NCI-H1092 treated with DMSO at 0.1 percent for 48 hours (cell line): ENCODE measurements around the gene RPH3AL.
"Not testable (repeated sequence)": the region's sequence is repeated elsewhere in the genome, so short reads cannot be mapped to it uniquely, and the experiment has no call there.

Experiments used
- DNase-seq: peaks from one replicate; lab custom pipeline; 2025; lab: John Stamatoyannopoulos, UW

The RPH3AL gene

DNA sequence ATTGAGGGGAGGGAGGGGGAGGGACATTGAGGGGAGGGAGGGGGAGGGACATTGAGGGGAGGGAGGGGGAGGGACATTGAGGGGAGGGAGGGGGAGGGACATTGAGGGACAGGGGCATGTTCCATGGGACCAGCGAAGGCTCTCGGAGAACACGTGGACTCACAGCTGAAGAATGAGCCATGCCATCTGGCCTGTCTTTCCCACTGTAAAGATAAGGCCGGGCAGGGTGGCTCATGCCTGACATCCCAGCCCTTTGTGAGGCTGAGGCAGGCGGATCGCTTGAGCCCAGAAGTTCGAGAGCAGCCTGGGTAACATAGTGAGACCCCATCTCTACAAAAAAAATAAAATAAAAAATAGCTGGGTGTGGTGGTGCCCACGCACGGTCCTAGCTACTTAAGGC, 32.5 kb downstream of the RPH3AL start:
- DNase-seq: no peak

GRCh38 chr17:319266-319665, 33.3 kb downstream of the RPH3AL start:
- DNase-seq: no peak

GRCh38 chr17:317070-317469, 35.5 kb downstream of the RPH3AL start:
- not testable (repeated sequence) for DNase-seq

GRCh38 chr17:315399-315798, 37.2 kb downstream of the RPH3AL start:
- not testable (repeated sequence) for DNase-seq

- DNase-seq: not testable (repeated sequence)
Measured at GRCh38 chr17:314614-314944, 38.0 kb downstream of the RPH3AL start.

DNA sequence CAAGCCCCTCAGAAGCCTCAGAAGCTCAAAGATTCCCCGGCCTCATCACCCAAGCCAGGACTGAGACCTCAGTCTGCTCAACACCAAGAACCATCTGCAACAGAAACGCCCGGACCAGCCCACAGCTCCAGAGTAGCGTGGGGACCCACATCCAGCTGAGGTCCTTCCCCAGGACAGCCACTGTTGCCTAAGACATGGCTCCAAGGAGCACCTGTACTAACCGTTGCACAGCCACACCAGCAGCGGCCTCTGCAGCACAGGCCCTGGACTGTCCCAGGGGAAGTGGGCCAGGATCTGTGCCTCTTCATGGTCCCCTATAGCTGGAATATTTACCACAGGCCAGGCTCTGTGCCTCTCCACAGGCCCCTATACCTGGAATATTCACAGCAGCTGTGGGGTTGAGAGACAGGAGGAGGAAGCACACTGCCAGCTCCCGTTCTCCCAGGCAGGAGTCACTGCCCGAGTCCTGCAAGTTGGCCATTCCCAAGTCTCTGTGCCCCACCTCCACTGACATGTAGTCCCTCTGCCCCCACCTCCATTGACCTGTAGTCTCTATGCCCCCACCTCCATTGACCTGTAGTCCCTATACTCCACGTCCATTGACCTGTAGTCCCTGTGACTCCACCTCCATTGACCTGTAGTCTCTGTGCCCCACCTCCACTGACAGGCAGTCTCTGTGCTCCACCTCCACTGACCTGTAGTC, 38.5 kb downstream of the RPH3AL start:
- DNase-seq: no peak

- DNase-seq: no peak
Measured at GRCh38 chr17:313231-313630, 39.4 kb downstream of the RPH3AL start.

GRCh38 chr17:312476-313148, 40.0 kb downstream of the RPH3AL start:
- DNase-seq: no peak

DNA sequence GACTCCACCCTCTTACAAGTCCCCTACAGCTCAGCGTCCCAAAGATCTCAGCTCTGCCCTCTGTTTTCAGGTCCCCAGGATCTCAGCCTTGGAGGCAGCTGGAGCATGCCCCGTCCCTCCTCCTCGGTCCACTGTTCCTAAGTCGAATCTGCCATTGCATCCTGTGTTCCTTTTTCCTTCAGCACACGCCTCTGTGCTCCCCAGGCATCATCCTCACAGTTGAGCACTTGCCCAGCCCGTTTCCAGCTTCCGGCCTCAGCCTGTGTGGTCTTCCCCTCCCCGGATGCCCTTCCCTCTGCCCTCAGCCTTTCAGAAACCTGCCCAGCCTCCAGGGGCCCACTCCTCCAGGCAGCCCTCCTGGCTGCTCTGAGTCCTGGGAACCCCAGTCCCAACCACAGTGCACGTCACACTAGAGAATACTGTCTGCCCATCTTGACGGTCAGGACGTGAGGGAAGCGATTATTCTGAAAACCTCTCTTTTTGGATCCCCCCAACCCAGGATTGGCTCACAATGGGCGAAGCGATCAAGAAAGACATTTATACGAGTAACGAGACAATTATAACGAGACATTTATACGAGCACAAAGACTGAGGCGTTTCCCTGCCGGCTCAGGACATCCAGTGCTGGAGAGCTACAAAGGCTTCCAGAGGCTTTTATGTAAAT, 41.4 kb downstream of the RPH3AL start:
- DNase-seq: no peak

DNA sequence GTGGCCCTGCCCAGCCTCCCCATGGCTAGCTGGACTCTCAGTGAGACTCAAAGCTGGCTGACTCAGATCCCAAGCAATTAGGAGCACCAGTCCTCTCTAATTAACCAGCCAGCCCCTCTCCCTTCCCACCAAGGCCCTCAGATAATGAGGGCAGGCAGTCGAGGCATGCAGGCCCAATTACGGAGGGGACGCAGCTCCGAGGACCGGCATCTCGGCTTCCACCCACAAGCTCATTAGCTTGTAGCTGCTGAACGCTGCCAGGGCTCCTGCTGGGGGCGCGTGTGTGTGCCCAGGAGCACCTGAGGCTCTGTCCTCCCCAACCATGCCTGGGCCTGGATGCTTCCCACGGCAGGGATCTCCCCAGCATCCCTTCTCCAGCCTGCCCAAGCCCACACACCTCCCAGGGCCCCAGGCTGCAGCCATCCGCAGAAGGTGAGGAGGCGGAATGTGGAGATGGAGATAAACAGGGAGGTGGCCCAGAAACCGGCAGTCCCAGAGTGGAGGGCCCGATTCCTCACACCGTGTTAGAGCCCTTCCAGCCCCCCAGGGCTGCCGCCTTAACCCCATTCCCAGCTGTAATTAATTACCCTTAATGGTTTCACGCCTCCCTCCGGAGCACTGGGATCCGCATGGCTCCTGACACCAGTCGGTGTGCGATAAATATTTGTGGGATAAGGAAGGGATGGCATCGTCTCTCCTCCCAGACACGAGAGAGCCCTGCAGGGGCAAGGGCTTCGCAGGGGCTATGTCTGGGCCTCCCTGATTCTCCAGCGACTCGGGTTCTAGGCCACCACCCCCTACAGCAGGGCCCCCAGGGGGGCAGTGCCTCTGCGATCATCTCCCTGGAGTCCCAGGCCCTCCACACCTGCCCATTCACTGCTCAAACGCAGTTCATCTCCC, 42.2 kb downstream of the RPH3AL start:
- DNase-seq: no peak

DNA sequence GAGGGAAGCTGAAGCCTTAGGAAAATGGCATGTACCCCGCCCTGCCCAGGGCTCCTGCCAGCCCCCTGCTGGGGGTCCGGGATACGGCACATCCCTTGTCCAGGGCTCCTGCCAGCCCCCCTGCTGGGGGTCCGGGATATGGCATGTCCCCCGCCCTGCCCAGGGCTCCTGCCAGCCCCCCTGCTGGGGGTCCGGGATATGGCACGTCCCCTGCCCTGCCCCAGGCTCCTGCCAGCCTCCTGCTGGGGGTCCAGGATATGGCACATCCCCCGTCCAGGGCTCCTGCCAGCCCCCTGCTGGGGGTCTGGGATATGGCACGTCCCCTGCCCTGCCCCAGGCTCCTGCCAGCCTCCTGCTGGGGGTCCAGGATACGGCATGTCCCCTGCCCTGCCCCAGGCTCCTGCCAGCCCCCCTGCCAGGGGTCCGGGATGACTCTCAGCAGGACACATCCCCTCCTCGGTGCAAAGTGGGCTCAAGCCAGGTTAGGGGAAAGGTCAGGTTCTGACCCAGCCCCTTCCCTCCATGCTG, 43.2 kb downstream of the RPH3AL start:
- no peak for DNase-seq

DNA sequence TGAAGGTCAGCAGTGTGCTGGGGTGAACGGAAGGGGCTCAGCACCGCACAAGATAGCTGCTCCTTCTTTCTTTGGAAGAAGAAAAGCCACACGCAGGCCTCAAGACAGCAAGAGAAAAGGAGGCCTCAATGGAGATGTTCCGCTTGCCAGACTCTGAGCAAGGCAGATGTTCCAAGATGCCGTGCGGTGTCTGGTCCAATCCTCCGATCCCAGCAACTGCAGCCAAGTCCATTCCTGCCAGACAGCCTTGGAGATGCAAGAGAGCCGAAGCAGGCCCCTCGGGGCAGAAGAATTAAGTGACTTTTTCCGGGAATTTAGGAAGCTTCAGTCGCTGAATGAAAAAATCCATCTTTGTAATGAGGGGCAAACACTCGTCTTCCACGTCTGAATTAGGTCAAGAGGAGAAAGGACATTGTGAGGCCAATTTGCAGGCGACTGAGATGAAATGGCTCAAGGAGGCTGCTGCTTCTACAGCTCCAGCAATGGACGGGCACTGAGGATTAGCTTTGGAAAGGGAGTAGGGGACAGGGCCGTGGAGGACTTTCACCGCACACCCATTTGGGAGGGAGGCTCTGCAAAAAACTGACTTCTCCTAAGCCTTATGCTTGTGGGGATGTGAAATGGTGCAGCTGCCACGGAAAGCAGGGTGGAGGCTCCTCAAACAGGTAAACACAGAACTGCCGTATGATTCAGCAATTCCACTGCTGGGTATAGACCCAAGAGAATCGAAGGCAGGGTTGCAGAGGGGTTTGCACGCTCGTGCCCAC, 44.7 kb downstream of the RPH3AL start:
- no peak for DNase-seq

DNA sequence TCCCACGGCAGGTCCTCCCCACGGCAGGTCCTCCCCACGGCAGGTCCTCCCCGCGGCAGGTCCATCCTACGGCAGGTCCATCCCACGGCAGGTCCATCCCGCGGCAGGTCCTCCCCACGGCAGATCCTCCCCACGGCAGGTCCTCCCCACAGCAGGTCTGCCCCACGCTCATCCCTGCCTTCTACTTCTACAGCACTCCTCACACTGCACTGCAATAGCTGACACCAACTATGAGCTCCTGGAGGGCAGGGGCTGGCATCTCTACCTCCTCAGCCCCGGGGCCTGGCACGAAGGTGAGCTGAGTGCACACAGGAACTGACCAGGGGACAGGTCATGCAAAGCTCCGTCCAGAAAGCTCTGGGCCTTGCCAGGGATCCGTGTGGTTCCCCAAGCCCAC, 45.3 kb downstream of the RPH3AL start:
- no peak for DNase-seq

- DNase-seq: no peak
Measured at GRCh38 chr17:306536-307294, 45.9 kb downstream of the RPH3AL start.

- no peak for DNase-seq
Measured at GRCh38 chr17:306116-306515, 46.5 kb downstream of the RPH3AL start.

DNA sequence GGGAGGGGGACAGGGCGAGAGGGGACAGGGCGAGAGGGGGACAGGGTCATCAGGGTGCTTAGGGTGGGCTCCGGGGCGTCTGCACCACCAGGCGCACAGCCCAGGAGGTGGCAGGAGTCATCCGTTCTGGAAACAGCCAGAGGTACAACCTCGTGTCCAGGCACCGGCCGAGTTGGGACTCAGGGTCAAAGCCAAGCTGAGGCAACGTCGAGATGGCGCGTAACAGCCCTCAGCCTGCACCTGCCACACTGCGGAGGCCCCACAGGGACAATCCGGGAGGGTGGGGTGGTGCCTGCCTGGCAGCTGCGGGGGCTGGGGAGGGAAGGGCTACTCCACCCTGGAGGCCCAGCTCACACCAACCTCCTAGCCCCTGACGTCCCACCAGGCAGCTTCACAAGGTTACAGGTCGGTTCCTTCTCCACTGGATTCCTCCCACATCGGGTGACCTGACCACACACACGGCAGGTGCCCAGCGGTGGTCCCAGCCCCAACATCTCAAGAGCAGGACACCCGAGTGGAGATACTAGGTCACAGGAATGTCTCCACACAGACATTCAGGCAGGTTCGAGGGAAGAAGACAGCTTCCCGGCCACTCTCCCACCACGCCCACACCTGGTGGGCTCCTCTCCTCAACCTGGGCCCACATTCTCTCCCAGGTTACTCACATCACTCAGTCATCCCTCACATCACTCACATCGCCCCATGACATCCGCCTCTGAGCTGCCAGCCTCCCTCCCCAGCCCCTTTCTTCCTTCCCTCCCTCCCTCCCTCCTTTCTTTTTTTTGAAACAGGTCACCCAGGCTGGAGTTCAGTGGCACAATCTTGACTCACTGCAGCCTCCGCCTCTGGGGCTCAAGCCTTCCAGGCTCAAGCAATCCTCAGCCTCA, 47.3 kb downstream of the RPH3AL start:
- DNase-seq: no peak

DNA sequence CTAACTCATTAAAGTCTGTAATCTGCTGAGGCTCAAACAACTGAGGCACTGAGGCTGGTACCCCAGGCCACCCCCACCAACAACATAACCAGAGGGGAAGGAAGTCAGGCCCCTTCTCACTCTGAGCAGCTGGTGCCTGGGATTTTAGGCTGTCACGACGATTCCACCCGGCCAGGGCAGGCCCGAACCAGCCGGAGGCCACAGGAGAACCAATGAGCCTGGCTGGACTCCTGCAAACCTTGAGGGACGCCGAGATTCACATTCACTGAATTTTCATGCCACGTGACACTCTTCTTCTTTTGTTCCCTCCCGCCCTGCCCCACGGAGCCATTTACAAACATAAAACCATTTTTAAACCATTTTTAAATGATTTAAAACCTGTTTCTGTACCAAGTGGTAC, 48.1 kb downstream of the RPH3AL start:
- no peak for DNase-seq

GRCh38 chr17:303168-303567, 49.4 kb downstream of the RPH3AL start:
- DNase-seq: no peak

DNA sequence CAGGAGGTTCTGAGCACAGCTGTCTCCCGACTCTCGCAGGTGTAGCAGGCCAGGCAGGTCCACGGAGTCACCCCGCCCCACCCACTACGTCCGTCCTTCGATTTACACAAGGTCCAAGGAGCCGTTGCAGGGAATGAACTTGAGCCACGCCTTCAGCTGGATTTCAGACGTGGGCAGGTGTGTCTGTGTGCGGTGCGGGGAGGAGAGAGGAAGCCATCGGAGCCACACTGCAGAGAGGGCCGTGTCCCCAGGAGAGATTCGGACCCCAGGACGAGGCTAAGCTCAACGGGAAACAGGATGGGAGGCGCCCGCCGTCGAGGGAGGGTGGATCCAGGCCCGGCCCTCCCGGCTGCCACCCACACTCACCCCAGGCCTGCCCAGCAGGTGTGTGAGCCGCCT, 50.3 kb downstream of the RPH3AL start:
- no peak for DNase-seq
